SK-N-DZ (cell line): ENCODE results near the gene RSBN1L.
A peak's percentile ranks its signal among the peaks of the same experiment; 100 is the strongest.

Source experiments
- DNase-seq: peaks from one replicate; pipeline ENCODE4 v3.0.0-alpha.2; 2015; ENCODE audit warnings: low spot score

Gene RSBN1L

GRCh38 chr7:77729574-77730348, 33.5 kb downstream of the RSBN1L start:
- no peak for DNase-seq

- no peak for DNase-seq
Measured at GRCh38 chr7:77731716-77732115, 35.5 kb downstream of the RSBN1L start.

- DNase-seq = no peak
Measured at GRCh38 chr7:77734659-77735421, 38.6 kb downstream of the RSBN1L start.

- DNase-seq = no peak
Measured at GRCh38 chr7:77735457-77735856, 39.2 kb downstream of the RSBN1L start.

GRCh38 chr7:77736991-77737390, 40.7 kb downstream of the RSBN1L start:
- no peak for DNase-seq

- no peak for DNase-seq
Measured at GRCh38 chr7:77738382-77738781, 42.1 kb downstream of the RSBN1L start.

GRCh38 chr7:77738871-77739270, 42.6 kb downstream of the RSBN1L start:
- no peak for DNase-seq

- DNase-seq = no peak
Measured at GRCh38 chr7:77740257-77740656, 44.0 kb downstream of the RSBN1L start.

- DNase-seq = no peak
Measured at GRCh38 chr7:77743518-77743917, 47.3 kb downstream of the RSBN1L start.

GRCh38 chr7:77745746-77746145, 49.5 kb downstream of the RSBN1L start:
- DNase-seq = no peak

GRCh38 chr7:77746164-77746823, 50.0 kb downstream of the RSBN1L start:
- DNase-seq = no peak

- DNase-seq = no peak
Measured at GRCh38 chr7:77746824-77747165, 50.5 kb downstream of the RSBN1L start.

GRCh38 chr7:77747178-77747577, 50.9 kb downstream of the RSBN1L start:
- DNase-seq = no peak

GRCh38 chr7:77747718-77748117, 51.5 kb downstream of the RSBN1L start:
- no peak for DNase-seq

GRCh38 chr7:77752016-77752415, 55.8 kb downstream of the RSBN1L start:
- peak; percentile 21 for DNase-seq

GRCh38 chr7:77753173-77753572, 56.9 kb downstream of the RSBN1L start:
- DNase-seq = no peak

GRCh38 chr7:77757589-77757988, 61.3 kb downstream of the RSBN1L start:
- DNase-seq = no peak

GRCh38 chr7:77759294-77759889, 63.1 kb downstream of the RSBN1L start:
- peak; percentile 58 for DNase-seq

GRCh38 chr7:77760809-77761453, 64.7 kb downstream of the RSBN1L start:
- DNase-seq = no peak

GRCh38 chr7:77765481-77765880, 69.2 kb downstream of the RSBN1L start:
- no peak for DNase-seq

- no peak for DNase-seq
Measured at GRCh38 chr7:77765906-77766800, 69.9 kb downstream of the RSBN1L start.
